Lower leg skin (tissue), 4 donors: ENCODE results near the gene ID4. TPM values are rescaled to one million over a fixed set of nuclear protein-coding genes. Genes with fewer than 3 reads are reported as not detected.

Experiments used
- DNase-seq, 2 donors: peaks; one replicate each; pipeline ENCODE4 v3.0.0-alpha.2; 2019; ENCODE audit warnings: low spot score in 2 of 2
- H3K4me3 ChIP-seq: fragments of 200-600 bp; sonication (generic); 2 replicates; pipeline ENCODE4 v1.5.1; 2017; ENCODE audit warnings: mild to moderate bottlenecking, low read depth; ENCODE audit not compliant: poor library complexity, severe bottlenecking
- CTCF ChIP-seq, 3 donors: fragments of 450-650 bp; IDR thresholded peaks; one replicate each; pipeline ENCODE4 v1.5.1; 2016; ENCODE audit warnings: antibody characterized with exemption in 3 of 3, mild to moderate bottlenecking in 3 of 3, moderate library complexity in 2 of 3
- POLR2A ChIP-seq, 2 donors: fragments of 450-650 bp; IDR thresholded peaks; one replicate each; pipeline ENCODE4 v1.6.1; 2016 to 2017; ENCODE audit warnings: antibody characterized with exemption in 2 of 2, mild to moderate bottlenecking in 1 of 2, moderate library complexity in 1 of 2
- WGBS, 2 donors: methylation state at CpG; one replicate each; pipeline ENCODE4 v1.1.5; 2018; 5-methylcytosine and 5-hydroxymethylcytosine counted together
- intact Hi-C: fragments of 100-400 bp; cut with DNase I; formaldehyde crosslinking; loops from one replicate; pipeline ENCODE4 v1.15.0; 2023; ENCODE audit warnings: low total_unique reads
- total RNA-seq, 4 donors: library from RNA; depleted of rRNA; stranded (reverse); fragments of >200 nt; gene quantifications; one replicate each; pipeline ENCODE4 v1.1.0, GENCODE V29; 2016

The ID4 gene
- total RNA-seq, 4 donors from 2014 or later = 210 to 294 (median 234) TPM

GRCh38 chr6:19827247-19827646 lies 9.9 kb upstream of the ID4 start:
- no peak for DNase-seq
- H3K4me3 ChIP-seq = no peak overlapping the region
- TF ChIP-seq POLR2A (IDR thresholded peaks at IDR 0.05) = no peak
- no peak for TF ChIP-seq CTCF (IDR thresholded peaks at IDR 0.05)
- WGBS, 2 donors = 94 to 96% methylated on average over 5 of the region's 5 CpGs
- intact Hi-C loops = no loop called here

GRCh38 chr6:19827903-19828302 lies 9.3 kb upstream of the ID4 start:
- WGBS, 2 donors = 93 to 98% methylated on average over 1 of the region's 1 CpG
- intact Hi-C loops = no loop called here
- no peak for TF ChIP-seq POLR2A (IDR thresholded peaks at IDR 0.05)
- TF ChIP-seq CTCF (IDR thresholded peaks at IDR 0.05) = no peak

GRCh38 chr6:19830171-19830570 lies 7.0 kb upstream of the ID4 start:
- DNase-seq = no peak
- intact Hi-C loops = no loop called here
- 63 to 74% methylated on average over 2 of the region's 2 CpGs for WGBS, 2 donors
- no peak for TF ChIP-seq POLR2A (IDR thresholded peaks at IDR 0.05)
- no peak for TF ChIP-seq CTCF (IDR thresholded peaks at IDR 0.05)
- H3K4me3 ChIP-seq = no peak overlapping the region

More at GRCh38 chr6:19827903-19828302, 9.3 kb upstream of the ID4 start:
- DNase-seq = no peak
- H3K4me3 ChIP-seq = no peak overlapping the region

- WGBS, 2 donors = 59 to 82% methylated on average over 1 of the region's 1 CpG
- no peak for TF ChIP-seq CTCF (IDR thresholded peaks at IDR 0.05)
- no peak for TF ChIP-seq POLR2A (IDR thresholded peaks at IDR 0.05)
- intact Hi-C loops = no loop called here
Measured at GRCh38 chr6:19831358-19831757, 5.8 kb upstream of the ID4 start.

GRCh38 chr6:19833947-19834346 lies 3.2 kb upstream of the ID4 start:
- no peak for DNase-seq
- TF ChIP-seq POLR2A (IDR thresholded peaks at IDR 0.05) (no peak), CTCF (IDR thresholded peaks at IDR 0.05) (no peak)
- intact Hi-C loops = no loop called here
- H3K4me3 ChIP-seq = no peak overlapping the region
- 70 to 75% methylated on average over 5 of the region's 5 CpGs for whole genome bisulfite sequencing, 2 donors

More at GRCh38 chr6:19831358-19831757, 5.8 kb upstream of the ID4 start:
- DNase-seq = no peak
- no peak overlapping the region for H3K4me3 ChIP-seq

- intact Hi-C loops = no loop called here
- no peak overlapping the region for H3K4me3 ChIP-seq
- 69 to 87% methylated on average over 5 of the region's 5 CpGs for WGBS, 2 donors
- no peak for DNase-seq
- TF ChIP-seq POLR2A (IDR thresholded peaks at IDR 0.05) (no peak), CTCF (IDR thresholded peaks at IDR 0.05) (no peak)
Measured at GRCh38 chr6:19834858-19835257, 2.3 kb upstream of the ID4 start.
